Measurements from ENCODE around the gene SLC26A5.

Gene SLC26A5

DNA sequence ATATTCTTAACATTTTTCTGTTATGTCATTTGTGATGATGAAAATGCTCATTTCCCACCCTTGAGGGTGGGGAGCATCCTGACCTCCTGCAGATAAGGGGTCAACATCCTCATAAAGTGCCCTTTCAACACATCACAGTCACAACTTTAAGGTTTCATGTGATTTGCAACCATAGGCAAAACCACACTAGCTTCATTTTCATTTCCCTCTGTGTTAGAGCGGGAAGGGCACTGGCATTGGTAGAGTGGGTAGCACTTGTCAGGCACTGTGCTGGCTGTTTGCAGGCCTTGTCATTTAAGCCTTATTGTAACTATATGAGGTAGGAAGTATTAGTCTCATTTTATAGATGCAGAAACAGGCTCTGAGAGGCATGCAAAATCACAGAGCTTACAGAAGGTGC, 58.8 kb downstream of the SLC26A5 start:
- no peaks in the 10 kb centered on the region for H3K27me3 ChIP-seq (ENCODE audit: insufficient read depth, low read depth, severe bottlenecking)
- H3K9me3 ChIP-seq (ENCODE audit: severe bottlenecking), result no peaks in the 10 kb centered on the region
- no peak for DNase-seq
- H3K27ac ChIP-seq, result no peak overlapping the region
- TF ChIP-seq, protein P1, sequence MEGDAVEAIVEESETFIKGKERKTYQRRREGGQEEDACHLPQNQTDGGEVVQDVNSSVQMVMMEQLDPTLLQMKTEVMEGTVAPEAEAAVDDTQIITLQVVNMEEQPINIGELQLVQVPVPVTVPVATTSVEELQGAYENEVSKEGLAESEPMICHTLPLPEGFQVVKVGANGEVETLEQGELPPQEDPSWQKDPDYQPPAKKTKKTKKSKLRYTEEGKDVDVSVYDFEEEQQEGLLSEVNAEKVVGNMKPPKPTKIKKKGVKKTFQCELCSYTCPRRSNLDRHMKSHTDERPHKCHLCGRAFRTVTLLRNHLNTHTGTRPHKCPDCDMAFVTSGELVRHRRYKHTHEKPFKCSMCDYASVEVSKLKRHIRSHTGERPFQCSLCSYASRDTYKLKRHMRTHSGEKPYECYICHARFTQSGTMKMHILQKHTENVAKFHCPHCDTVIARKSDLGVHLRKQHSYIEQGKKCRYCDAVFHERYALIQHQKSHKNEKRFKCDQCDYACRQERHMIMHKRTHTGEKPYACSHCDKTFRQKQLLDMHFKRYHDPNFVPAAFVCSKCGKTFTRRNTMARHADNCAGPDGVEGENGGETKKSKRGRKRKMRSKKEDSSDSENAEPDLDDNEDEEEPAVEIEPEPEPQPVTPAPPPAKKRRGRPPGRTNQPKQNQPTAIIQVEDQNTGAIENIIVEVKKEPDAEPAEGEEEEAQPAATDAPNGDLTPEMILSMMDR (IDR thresholded peaks at IDR 0.05; ENCODE audit: low read depth, low read length), result no peak
- no peaks in the 10 kb centered on the region for H3K36me3 ChIP-seq
- no peak overlapping the region for H3K4me3 ChIP-seq (ENCODE audit: low read depth, low read length)

DNA sequence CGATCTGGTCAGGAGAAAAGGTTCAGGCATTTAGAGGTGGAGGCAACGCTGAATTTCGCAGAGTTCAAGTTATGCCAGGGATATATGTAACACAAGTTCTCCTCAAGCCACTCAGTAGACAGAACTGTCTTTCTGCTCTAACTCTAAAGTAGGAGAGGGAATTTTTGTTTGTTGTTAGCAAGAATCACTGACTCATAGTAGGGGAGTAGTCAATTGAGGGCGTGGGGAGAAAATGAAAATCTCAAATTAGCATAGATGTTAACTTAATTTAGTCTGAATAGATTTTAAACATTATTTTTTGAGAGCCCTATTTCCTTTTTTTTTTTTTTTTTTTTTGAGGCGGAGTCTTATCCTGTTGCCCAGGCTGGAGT, 64.0 kb downstream of the SLC26A5 start:
- H3K27me3 ChIP-seq (ENCODE audit: insufficient read depth, low read depth, severe bottlenecking), result no peaks in the 10 kb centered on the region
- H3K4me3 ChIP-seq (ENCODE audit: low read depth, low read length), result no peak overlapping the region
- no peaks in the 10 kb centered on the region for H3K9me3 ChIP-seq (ENCODE audit: severe bottlenecking)
- TF ChIP-seq, protein P1 (IDR thresholded peaks at IDR 0.05; ENCODE audit: low read depth, low read length), result no peak
- no peak for DNase-seq
- no peaks in the 10 kb centered on the region for H3K36me3 ChIP-seq
- no peak overlapping the region for H3K27ac ChIP-seq

DNA sequence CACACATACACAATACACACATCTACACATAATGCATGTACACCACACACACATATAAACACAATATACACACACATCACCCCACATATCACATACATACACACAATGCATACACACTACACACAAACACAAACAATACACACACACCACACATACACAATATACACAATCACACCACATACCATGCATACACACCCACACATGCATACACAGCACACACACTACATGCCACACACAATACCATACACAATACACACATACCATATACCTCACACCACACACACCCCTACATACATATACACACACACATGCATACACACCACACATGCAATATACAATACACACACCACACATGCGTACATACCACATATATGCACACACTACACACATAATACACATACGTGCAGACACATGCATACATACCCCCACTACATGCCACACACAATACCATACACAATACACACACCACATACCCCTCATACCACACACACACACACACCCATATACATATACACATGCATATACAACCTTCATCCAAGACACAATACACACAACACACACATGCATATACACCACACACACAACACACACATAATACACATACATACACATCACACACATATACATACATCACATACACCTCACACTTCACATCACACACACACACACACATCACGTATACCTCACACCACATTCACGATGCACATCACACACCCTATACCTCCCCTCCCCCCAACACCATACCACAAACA, 64.6 kb downstream of the SLC26A5 start:
- no peak overlapping the region for H3K27ac ChIP-seq
- H3K9me3 ChIP-seq (ENCODE audit: severe bottlenecking), result no peaks in the 10 kb centered on the region
- DNase-seq, result no peak
- no peaks in the 10 kb centered on the region for H3K36me3 ChIP-seq
- no peaks in the 10 kb centered on the region for H3K27me3 ChIP-seq (ENCODE audit: insufficient read depth, low read depth, severe bottlenecking)
- TF ChIP-seq, protein P1 (IDR thresholded peaks at IDR 0.05; ENCODE audit: low read depth, low read length), result no peak
- H3K4me3 ChIP-seq (ENCODE audit: low read depth, low read length), result no peak overlapping the region

DNA sequence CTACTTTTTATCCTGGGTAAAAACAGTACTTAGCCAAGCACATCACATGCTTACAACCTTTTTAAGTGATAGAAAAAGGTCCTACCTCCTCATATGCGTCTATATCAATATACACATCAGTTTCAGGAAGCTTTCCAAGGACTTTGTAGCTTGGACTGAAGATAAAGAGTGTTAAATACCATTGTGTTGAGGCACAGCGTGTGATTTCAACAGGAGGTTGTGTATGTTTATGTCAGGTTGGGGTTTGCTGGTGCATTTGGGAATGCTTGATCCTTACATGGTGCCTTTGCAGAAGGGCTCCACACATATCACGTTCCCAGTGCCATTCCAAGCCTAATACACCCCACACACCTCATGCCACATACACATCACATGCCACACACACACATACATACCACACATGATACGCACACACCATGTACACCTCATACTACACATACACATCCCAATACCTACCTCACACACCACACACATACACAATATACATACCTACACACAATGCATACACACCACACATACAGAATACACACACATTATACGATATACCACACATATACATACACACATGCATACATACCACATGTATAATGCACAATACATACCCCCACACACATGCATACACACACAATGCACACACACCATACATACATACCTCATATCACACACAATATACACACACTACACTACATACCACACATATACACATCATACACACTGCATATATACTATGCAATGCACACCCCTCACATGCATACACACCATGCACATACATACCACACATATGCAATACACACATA, 65.4 kb downstream of the SLC26A5 start:
- no peaks in the 10 kb centered on the region for H3K27me3 ChIP-seq (ENCODE audit: insufficient read depth, low read depth, severe bottlenecking)
- TF ChIP-seq, protein P1 (IDR thresholded peaks at IDR 0.05; ENCODE audit: low read depth, low read length), result no peak

DNA sequence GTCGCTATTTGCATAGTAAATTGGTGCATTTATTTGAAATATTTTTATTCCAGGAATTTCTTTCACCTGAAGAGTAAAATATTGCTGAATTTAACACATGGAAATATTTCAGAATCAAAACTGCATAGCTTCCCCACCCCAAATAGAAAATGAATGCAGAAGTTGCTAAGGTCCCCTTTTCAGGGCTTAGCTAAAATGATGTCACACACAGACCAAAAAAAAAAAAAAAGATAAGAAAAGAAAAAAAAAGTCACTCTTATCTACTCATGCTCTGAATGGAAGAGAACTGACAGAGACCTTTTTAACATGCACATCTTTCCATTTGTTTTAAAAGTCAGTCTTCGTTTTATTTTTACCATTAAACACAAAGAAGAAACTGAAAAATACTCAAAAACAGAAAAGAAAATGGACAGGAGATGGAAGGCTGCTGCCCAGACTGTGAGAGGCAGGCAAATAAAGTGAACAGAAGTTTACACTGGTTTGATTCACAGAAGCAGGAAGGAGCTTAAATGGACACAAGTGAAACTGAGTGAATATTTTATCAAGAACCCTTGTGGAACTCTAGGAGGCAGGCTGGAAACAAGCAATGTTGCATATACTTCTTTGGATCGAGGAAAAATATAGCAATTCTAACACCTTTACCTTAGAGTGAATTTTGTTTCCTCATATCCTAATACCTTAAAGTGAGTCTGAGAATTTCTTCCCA, 66.6 kb downstream of the SLC26A5 start:
- H3K36me3 ChIP-seq, result no peaks in the 10 kb centered on the region
- TF ChIP-seq, protein P1 (IDR thresholded peaks at IDR 0.05; ENCODE audit: low read depth, low read length), result no peak
- no peak overlapping the region for H3K4me3 ChIP-seq (ENCODE audit: low read depth, low read length)
- no peak overlapping the region for H3K27ac ChIP-seq
- no peaks in the 10 kb centered on the region for H3K27me3 ChIP-seq (ENCODE audit: insufficient read depth, low read depth, severe bottlenecking)
- no peak for DNase-seq
- H3K9me3 ChIP-seq (ENCODE audit: severe bottlenecking), result no peaks in the 10 kb centered on the region

More for the DNA sequence above, 65.4 kb downstream of the SLC26A5 start:
- H3K36me3 ChIP-seq, result no peaks in the 10 kb centered on the region
- H3K4me3 ChIP-seq (ENCODE audit: low read depth, low read length), result no peak overlapping the region
- DNase-seq, result no peak
- H3K9me3 ChIP-seq (ENCODE audit: severe bottlenecking), result no peaks in the 10 kb centered on the region
- no peak overlapping the region for H3K27ac ChIP-seq
